Measurements from ENCODE around the gene PKD2.
"Not testable (repeated sequence)": the region's sequence is repeated elsewhere in the genome, so short reads cannot be mapped to it uniquely, and the experiment has no call there.

PKD2 gene

DNA sequence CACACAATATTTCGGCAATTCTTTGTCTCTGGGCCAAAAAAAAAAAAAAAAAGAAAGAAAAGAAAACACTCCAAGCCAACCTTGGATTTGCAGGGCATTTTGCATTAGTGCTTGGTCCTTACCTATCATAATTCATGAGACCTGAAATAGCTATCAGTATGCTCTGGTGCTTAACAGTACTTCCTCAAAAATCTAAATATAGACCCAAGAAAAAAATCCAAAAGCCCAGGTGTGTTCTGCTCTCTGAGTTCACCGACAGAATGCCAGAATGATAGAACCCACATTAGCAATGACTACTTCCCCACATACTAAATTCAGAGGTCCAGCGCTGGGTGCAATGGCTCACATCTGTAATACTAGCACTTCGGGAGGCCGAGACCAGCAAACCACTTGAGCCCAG lies 108.2 kb downstream of the PKD2 start:
- no peak for DNase-seq (ENCODE audit: low read depth)

DNA sequence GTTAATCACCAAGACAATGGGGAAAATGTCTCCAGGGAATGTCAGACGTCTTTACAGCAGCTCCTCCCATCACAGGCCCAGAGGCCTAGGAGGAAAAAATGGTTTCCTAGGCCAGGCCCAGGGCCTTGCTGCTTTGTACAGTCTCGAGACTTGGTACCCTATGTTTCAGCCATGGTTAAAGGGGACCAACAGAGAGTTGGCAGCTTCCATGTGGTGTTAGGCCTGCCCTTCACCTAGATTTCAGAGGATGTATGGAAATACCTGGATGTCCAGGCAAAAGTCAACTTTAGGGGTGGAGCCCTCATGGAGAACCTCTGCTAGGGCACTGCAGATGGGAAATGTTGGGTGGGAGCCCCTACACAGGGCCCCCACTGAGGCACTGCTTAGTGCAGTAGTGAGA lies 112.5 kb downstream of the PKD2 start:
- no peak for DNase-seq (ENCODE audit: low read depth)

DNA sequence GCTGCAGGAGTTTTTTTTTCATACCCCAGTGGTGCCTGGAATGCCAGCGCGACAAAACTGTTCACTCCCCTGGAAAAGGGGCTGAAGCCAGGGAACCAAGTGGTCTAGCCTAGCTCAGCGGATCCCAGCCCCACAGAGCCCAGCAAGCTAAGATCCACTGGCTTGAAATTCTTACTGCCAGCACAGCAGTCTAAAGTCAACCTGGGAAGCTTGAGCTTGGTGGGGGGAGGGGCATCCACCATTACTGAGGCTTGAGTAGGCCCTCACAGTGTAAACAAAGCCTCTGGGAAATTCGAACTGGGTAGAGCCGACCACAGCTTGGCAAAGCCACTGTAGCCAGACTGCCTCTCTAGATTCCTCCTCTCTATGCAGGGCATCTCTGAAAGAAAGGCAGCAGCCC lies 114.8 kb downstream of the PKD2 start:
- not testable (repeated sequence) for DNase-seq (ENCODE audit: low read depth)

All from stimulated activated CD8-positive, alpha-beta memory T cell treated with anti-CD3 and anti-CD28 coated beads, Interleukin-15, amount 100 ng/mL, for 1 hour (primary cell).